IMR-90 (cell line): ENCODE data around the gene NCOA3. TPM values are rescaled to one million over a fixed set of nuclear protein-coding genes. Genes with fewer than 3 reads are reported as not detected.

Source experiments
- ATAC-seq: fragments of 200-7000 bp; cut with Tn5 transposase; 2 replicates; pipeline ENCODE4 v1.9.1; 2020; ENCODE audit warnings: low read depth, mild to moderate bottlenecking, moderate library complexity
- BruUV-seq: library from RNA; stranded (reverse); fragments of 400-500 nt; replicated peaks from 2 replicates; lab custom pipeline; 2021; lab: Mats Ljungman, UMichigan
- CTCF ChIA-PET: fragments of 300-600 bp; formaldehyde crosslinking; extraction: SDS; loops from one replicate; lab custom pipeline; 2021; ENCODE audit warnings: antibody characterized with exemption; lab: Yijun Ruan, JAX
- POLR2A ChIA-PET: fragments of 300-600 bp; sonication (Branson Sonifier 250); formaldehyde crosslinking; loops from one replicate; lab custom pipeline; 2022; ENCODE audit warnings: antibody characterized with exemption; ENCODE audit not compliant: unreplicated experiment; lab: Charles Lee
- DNase-seq: peaks from one replicate; pipeline ENCODE4 v3.0.0; 2013
- H2AFZ ChIP-seq: replicated peaks from 2 replicates; pipeline ENCODE3; 2013; ENCODE audit warnings: low read length, mild to moderate bottlenecking; ENCODE audit not compliant: poor library complexity
- H2AK5ac ChIP-seq: 2 replicates; pipeline ENCODE4 v1.6.1; 2013; ENCODE audit warnings: low read depth, low read length, inconsistent platforms
- H2AK9ac ChIP-seq: replicated peaks from 2 replicates; pipeline ENCODE3; 2013; ENCODE audit warnings: mild to moderate bottlenecking, low read depth, low read length, moderate library complexity; ENCODE audit not compliant: poor library complexity
- H2BK120ac ChIP-seq: 2 replicates; pipeline ENCODE4 v1.6.1; 2013; ENCODE audit warnings: low read depth, low read length, inconsistent platforms
- H2BK15ac ChIP-seq: 3 replicates; pipeline ENCODE4 v1.6.1; 2013; ENCODE audit warnings: low read depth, low read length, inconsistent platforms
- H2BK20ac ChIP-seq: 2 replicates; pipeline ENCODE4 v1.6.1; 2013; ENCODE audit warnings: low read depth, mild to moderate bottlenecking, inconsistent platforms, low read length, moderate library complexity
- H2BK5ac ChIP-seq: 2 replicates; pipeline ENCODE4 v1.6.1; 2013; ENCODE audit warnings: mild to moderate bottlenecking, low read depth, low read length, inconsistent platforms; ENCODE audit not compliant: poor library complexity, severe bottlenecking
- H3K14ac ChIP-seq: replicated peaks from 2 replicates; pipeline ENCODE4 v1.6.1; 2013; ENCODE audit warnings: low read depth, low read length, inconsistent platforms
- H3K18ac ChIP-seq: 2 replicates; pipeline ENCODE4 v1.6.1; 2013; ENCODE audit warnings: low read depth, low read length, control low read depth
- H3K23ac ChIP-seq: 2 replicates; pipeline ENCODE4 v1.6.1; 2013; ENCODE audit warnings: low read depth, low read length, inconsistent platforms
- H3K27ac ChIP-seq: 2 replicates; pipeline ENCODE4 v1.5.1; 2013; ENCODE audit warnings: mild to moderate bottlenecking, control low read depth, low read length; ENCODE audit not compliant: insufficient read depth
- H3K27me3 ChIP-seq: 2 replicates; pipeline ENCODE4 v1.6.1; 2013; ENCODE audit warnings: low read length; ENCODE audit not compliant: control insufficient read depth, insufficient read depth
- H3K36me3 ChIP-seq: 2 replicates; pipeline ENCODE4 v1.6.1; 2013; ENCODE audit warnings: low read length, mixed read lengths; ENCODE audit not compliant: control insufficient read depth, insufficient read depth
- H3K4ac ChIP-seq: 2 replicates; pipeline ENCODE4 v1.6.1; 2013; ENCODE audit warnings: low read depth, low read length, inconsistent platforms
- H3K4me1 ChIP-seq: 2 replicates; pipeline ENCODE4 v1.6.1; 2013; ENCODE audit warnings: low read length, mixed read lengths; ENCODE audit not compliant: control insufficient read depth, insufficient read depth
- H3K4me2 ChIP-seq: 2 replicates; pipeline ENCODE4 v1.6.1; 2013; ENCODE audit warnings: low read depth, mild to moderate bottlenecking, control low read depth, low read length, moderate library complexity
- H3K4me3 ChIP-seq: 2 replicates; pipeline ENCODE4 v1.5.1; 2013; ENCODE audit warnings: low read depth, mild to moderate bottlenecking, control low read depth, low read length, moderate library complexity; ENCODE audit not compliant: insufficient read depth
- H3K56ac ChIP-seq: 2 replicates; pipeline ENCODE4 v1.6.1; 2013; ENCODE audit warnings: low read length, inconsistent platforms; ENCODE audit not compliant: insufficient read depth; ENCODE audit errors: extremely low read depth
- H3K79me1 ChIP-seq, 2 experiments: 2 replicates each; pipeline ENCODE4 v1.6.1; 2013; ENCODE audit warnings: low read length in 2 of 2, inconsistent platforms in 1 of 2, low read depth in 1 of 2
- H3K9ac ChIP-seq: 2 replicates; pipeline ENCODE4 v1.6.1; 2013; ENCODE audit warnings: low read depth, low read length, control low read depth
- H3K9me1 ChIP-seq: 2 replicates; pipeline ENCODE4 v1.6.1; 2013; ENCODE audit warnings: low read length, inconsistent platforms; ENCODE audit not compliant: insufficient read depth
- H3K9me3 ChIP-seq: 2 replicates; pipeline ENCODE4 v1.6.1; 2013; ENCODE audit warnings: low read length; ENCODE audit not compliant: control insufficient read depth, insufficient read depth
- H4K20me1 ChIP-seq: 2 replicates; pipeline ENCODE4 v1.6.1; 2013; ENCODE audit warnings: low read length, inconsistent platforms; ENCODE audit not compliant: insufficient read depth
- H4K5ac ChIP-seq: 2 replicates; pipeline ENCODE4 v1.6.1; 2013; ENCODE audit warnings: mild to moderate bottlenecking, low read depth, low read length, control low read depth
- H4K8ac ChIP-seq, 2 experiments: 2 replicates each; pipeline ENCODE4 v1.6.1; 2013; ENCODE audit warnings: low read depth in 2 of 2, low read length in 2 of 2, control low read depth in 1 of 2, inconsistent platforms in 1 of 2
- H4K91ac ChIP-seq: 2 replicates; pipeline ENCODE4 v1.6.1; 2013; ENCODE audit warnings: low read depth, low read length, inconsistent platforms; ENCODE audit not compliant: insufficient read depth
- BHLHE40 ChIP-seq: fragments of 150-350 bp; IDR thresholded peaks from 2 replicates; pipeline ENCODE4 v1.6.1; 2016; ENCODE audit warnings: mild to moderate bottlenecking, low read depth, low read length
- CEBPB ChIP-seq: IDR thresholded peaks from 2 replicates; pipeline ENCODE4 v1.6.1; 2012; ENCODE audit warnings: low read depth, low read length, improper control_type of control experiment
- CHD1 ChIP-seq: IDR thresholded peaks from 2 replicates; pipeline ENCODE4 v1.6.1; 2012; ENCODE audit warnings: low read depth, low read length, improper control_type of control experiment
- FOS ChIP-seq: fragments of 150-350 bp; IDR thresholded peaks from 2 replicates; pipeline ENCODE4 v1.6.1; 2016; ENCODE audit warnings: low read depth, low read length
- MAFK ChIP-seq: IDR thresholded peaks from 2 replicates; pipeline ENCODE4 v1.6.1; 2012; ENCODE audit warnings: low read depth, low read length, improper control_type of control experiment
- MAZ ChIP-seq: IDR thresholded peaks from 2 replicates; pipeline ENCODE4 v1.6.1; 2012; ENCODE audit warnings: low read depth, mild to moderate bottlenecking, low read length, improper control_type of control experiment, moderate library complexity, borderline replicate concordance
- MXI1 ChIP-seq: IDR thresholded peaks from 2 replicates; pipeline ENCODE4 v1.6.1; 2012; ENCODE audit warnings: low read depth, mild to moderate bottlenecking, low read length, moderate library complexity, borderline replicate concordance
- NFE2L2 ChIP-seq: fragments of 150-350 bp; IDR thresholded peaks from 2 replicates; pipeline ENCODE4 v1.6.1; 2016; ENCODE audit warnings: low read depth, mild to moderate bottlenecking, low read length
- POLR2A ChIP-seq: IDR thresholded peaks from 2 replicates; pipeline ENCODE4 v1.6.1; 2012; ENCODE audit warnings: mild to moderate bottlenecking, low read depth, low read length
- RAD21 ChIP-seq: IDR thresholded peaks from 2 replicates; pipeline ENCODE4 v1.6.1; 2012; ENCODE audit warnings: low read length, improper control_type of control experiment
- RCOR1 ChIP-seq: IDR thresholded peaks from 2 replicates; pipeline ENCODE4 v1.6.1; 2012; ENCODE audit warnings: mild to moderate bottlenecking, low read length, improper control_type of control experiment; ENCODE audit not compliant: insufficient replicate concordance
- RFX5 ChIP-seq: IDR thresholded peaks from 2 replicates; pipeline ENCODE4 v1.8.0; 2012; ENCODE audit warnings: low read depth, mild to moderate bottlenecking, low read length, moderate library complexity
- SMC3 ChIP-seq: fragments of 150-350 bp; IDR thresholded peaks from 2 replicates; pipeline ENCODE4 v1.6.1; 2016; ENCODE audit warnings: low read depth, mild to moderate bottlenecking, antibody characterized with exemption, low read length, moderate library complexity
- WGBS, 2 experiments: methylation state at CpG; one replicate each; pipeline versions ENCODE4 v1.1.5 to v1.1.7; 2013; ENCODE audit warnings: missing lambda C conversion rate in 2 of 2; ENCODE audit not compliant: insufficient read length in 1 of 2; ENCODE audit errors: extremely low coverage in 2 of 2; 5-methylcytosine and 5-hydroxymethylcytosine counted together
- dilution Hi-C: fragments of 300-500 bp; cut with HindIII; formaldehyde crosslinking; loops from one replicate; pipeline ENCODE4 v1.14.3; 2018; ENCODE audit warnings: low sequenced_read_pairs; ENCODE audit not compliant: unreplicated experiment
- in situ Hi-C: fragments of 300-500 bp; cut with MboI; formaldehyde crosslinking; loops from 3 replicates; pipeline ENCODE4 v1.14.3; 2019; ENCODE audit warnings: low sequenced_read_pairs, inconsistent platforms, mixed read lengths
- intact Hi-C: fragments of 100-400 bp; cut with micrococcal nuclease; formaldehyde crosslinking; loops from 2 replicates; pipeline ENCODE4 v1.10.0; 2022
- polyA plus RNA-seq, 3 experiments: library from polyadenylated mRNA; depleted of rRNA; stranded (reverse); fragments of >200 nt; gene quantifications; 2 replicates each; pipeline ENCODE4 v1.2.3, GENCODE V29; 2012; ENCODE audit warnings: low replicate concordance in 1 of 3
- total RNA-seq: library from RNA; depleted of rRNA; stranded (reverse); fragments of >200 nt; gene quantifications from 2 replicates; pipeline ENCODE4 v1.2.3, GENCODE V29; 2012
- TF ChIP-seq, protein P1 (sequence below): fragments of 150-350 bp; IDR thresholded peaks from 2 replicates; pipeline ENCODE4 v1.6.1; 2017; ENCODE audit warnings: mild to moderate bottlenecking, antibody characterized with exemption, low read length, low read depth
- TF ChIP-seq, protein P2 (sequence below): fragments of 150-350 bp; IDR thresholded peaks from 2 replicates; pipeline ENCODE4 v1.6.1; 2016; ENCODE audit warnings: low read depth, mild to moderate bottlenecking, low read length, moderate library complexity, borderline replicate concordance
- TF ChIP-seq, protein P3 (sequence below): conservative IDR thresholded peaks from 2 replicates; pipeline ENCODE4 v1.5.1; 2012; ENCODE audit warnings: mild to moderate bottlenecking, low read depth, low read length, improper control_type of control experiment

NCOA3 gene
- total and polyA plus RNA-seq, 2 of the 4 experiments (the other 2 are of a cell fraction): 8.8 to 29.0 TPM

DNA sequence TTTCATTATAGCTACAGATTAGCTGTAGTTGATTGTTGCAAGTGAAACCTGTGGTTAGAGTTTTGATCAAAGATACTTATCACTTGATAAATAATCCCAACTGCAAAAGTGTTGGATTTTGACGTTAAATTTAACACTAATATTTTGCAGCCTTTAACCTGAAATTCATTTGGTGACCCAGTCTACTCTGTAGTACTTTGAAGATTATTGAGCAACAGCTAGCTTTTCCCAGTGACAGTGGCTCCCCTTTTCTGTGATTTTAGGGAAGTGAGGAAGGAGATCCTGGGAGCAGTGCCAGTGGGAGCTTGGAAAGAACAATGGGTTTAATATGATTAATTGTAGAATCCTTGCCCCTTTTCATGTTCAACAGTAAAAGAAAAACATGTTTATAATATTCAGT is 76.9 kb downstream of the NCOA3 start:
- H3K23ac ChIP-seq: no peak overlapping the region
- H2AK5ac ChIP-seq: no peak overlapping the region
- no peak overlapping the region for H2AFZ ChIP-seq
- no peak overlapping the region for H2BK15ac ChIP-seq
- no peak overlapping the region for H2AK9ac ChIP-seq
- dilution Hi-C loops (no loop called here), intact Hi-C loops (loop anchor here (5.0 kb wide), 1 partner anchor 76 kb away; the partner anchor contains the start of gene NCOA3), in situ Hi-C loops (no loop called here)
- H4K20me1 ChIP-seq: no peaks in the 10 kb centered on the region; the same call in 1 of the 2 replicates
- DNase-seq (no peak), ATAC-seq (no peak)
- peaks cover 25 to 68% of the 10 kb centered on the region in 2 experiments for H3K79me1 ChIP-seq
- no peaks in the 10 kb centered on the region for H3K27me3 ChIP-seq
- no peaks in the 10 kb centered on the region for H3K9me3 ChIP-seq
- WGBS, 2 experiments: no CpG with 5 or more reads among the region's 1 CpG
- no peak overlapping the region for H2BK120ac ChIP-seq
- no peak overlapping the region for H4K5ac ChIP-seq
- H3K9me1 ChIP-seq: peaks cover 10% of the 10 kb centered on the region
- no peak overlapping the region for H4K91ac ChIP-seq
- H3K4me3 ChIP-seq: no peak overlapping the region
- ChIA-PET POLR2A (no interaction called here), CTCF (no interaction called here)
- no peak overlapping the region for H3K4ac ChIP-seq
- no peaks in the 10 kb centered on the region for H3K36me3 ChIP-seq
- no peak overlapping the region for H4K8ac ChIP-seq
- H3K4me2 ChIP-seq: no peak overlapping the region
- H3K27ac ChIP-seq: no peak overlapping the region
- H3K18ac ChIP-seq: no peak overlapping the region
- TF ChIP-seq SMC3 (no peak), RAD21 (no peak), MXI1 (no peak), NFE2L2 (no peak), CEBPB (no peak), MAZ (no peak), RFX5 (no peak), CHD1 (no peak), RCOR1 (no peak), POLR2A (no peak), MAFK (no peak), BHLHE40 (no peak), FOS (no peak)
- TF ChIP-seq, protein P1, sequence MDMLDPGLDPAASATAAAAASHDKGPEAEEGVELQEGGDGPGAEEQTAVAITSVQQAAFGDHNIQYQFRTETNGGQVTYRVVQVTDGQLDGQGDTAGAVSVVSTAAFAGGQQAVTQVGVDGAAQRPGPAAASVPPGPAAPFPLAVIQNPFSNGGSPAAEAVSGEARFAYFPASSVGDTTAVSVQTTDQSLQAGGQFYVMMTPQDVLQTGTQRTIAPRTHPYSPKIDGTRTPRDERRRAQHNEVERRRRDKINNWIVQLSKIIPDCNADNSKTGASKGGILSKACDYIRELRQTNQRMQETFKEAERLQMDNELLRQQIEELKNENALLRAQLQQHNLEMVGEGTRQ: no peak
- TF ChIP-seq, protein P2, sequence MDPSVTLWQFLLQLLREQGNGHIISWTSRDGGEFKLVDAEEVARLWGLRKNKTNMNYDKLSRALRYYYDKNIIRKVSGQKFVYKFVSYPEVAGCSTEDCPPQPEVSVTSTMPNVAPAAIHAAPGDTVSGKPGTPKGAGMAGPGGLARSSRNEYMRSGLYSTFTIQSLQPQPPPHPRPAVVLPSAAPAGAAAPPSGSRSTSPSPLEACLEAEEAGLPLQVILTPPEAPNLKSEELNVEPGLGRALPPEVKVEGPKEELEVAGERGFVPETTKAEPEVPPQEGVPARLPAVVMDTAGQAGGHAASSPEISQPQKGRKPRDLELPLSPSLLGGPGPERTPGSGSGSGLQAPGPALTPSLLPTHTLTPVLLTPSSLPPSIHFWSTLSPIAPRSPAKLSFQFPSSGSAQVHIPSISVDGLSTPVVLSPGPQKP: no peak
- TF ChIP-seq, protein P3, sequence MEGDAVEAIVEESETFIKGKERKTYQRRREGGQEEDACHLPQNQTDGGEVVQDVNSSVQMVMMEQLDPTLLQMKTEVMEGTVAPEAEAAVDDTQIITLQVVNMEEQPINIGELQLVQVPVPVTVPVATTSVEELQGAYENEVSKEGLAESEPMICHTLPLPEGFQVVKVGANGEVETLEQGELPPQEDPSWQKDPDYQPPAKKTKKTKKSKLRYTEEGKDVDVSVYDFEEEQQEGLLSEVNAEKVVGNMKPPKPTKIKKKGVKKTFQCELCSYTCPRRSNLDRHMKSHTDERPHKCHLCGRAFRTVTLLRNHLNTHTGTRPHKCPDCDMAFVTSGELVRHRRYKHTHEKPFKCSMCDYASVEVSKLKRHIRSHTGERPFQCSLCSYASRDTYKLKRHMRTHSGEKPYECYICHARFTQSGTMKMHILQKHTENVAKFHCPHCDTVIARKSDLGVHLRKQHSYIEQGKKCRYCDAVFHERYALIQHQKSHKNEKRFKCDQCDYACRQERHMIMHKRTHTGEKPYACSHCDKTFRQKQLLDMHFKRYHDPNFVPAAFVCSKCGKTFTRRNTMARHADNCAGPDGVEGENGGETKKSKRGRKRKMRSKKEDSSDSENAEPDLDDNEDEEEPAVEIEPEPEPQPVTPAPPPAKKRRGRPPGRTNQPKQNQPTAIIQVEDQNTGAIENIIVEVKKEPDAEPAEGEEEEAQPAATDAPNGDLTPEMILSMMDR: no peak
- no peak overlapping the region for H2BK5ac ChIP-seq
- no peak overlapping the region for H3K56ac ChIP-seq
- no peak overlapping the region for H2BK20ac ChIP-seq
- no TSS peak for BruUV-seq
- no peak overlapping the region for H3K14ac ChIP-seq
- H3K4me1 ChIP-seq: peaks cover 4% of the 10 kb centered on the region
- H3K9ac ChIP-seq: no peak overlapping the region
